Mesenteric fat pad (tissue), 1 donor: ENCODE measurements around the gene RC3H2. TPM values are rescaled to one million over a fixed set of nuclear protein-coding genes. Genes with fewer than 3 reads are reported as not detected.

Source experiments
- DNase-seq: peaks from one replicate; pipeline ENCODE4 v3.0.0-alpha.2; 2020; ENCODE audit warnings: low spot score
- total RNA-seq: library from RNA; stranded (reverse); fragmentation: NEBNext Ultra II Directional; extraction: Animal tissue kit (Norgen Biotek cat#: 25700); gene quantifications from one replicate; pipeline ENCODE4 v1.2.1, GENCODE V29; 2021
- donor health status: DM: yes; HTN: yes; CAD: no.

The RC3H2 gene
- total RNA-seq, 1 donor from 2014 or later = 40.0 TPM

GRCh38 chr9:122807271-122807900 lies 97.8 kb downstream of the RC3H2 start:
- DNase-seq = no peak

GRCh38 chr9:122806661-122807060 lies 98.5 kb downstream of the RC3H2 start:
- DNase-seq = no peak

- peak; percentile 71 for DNase-seq
Measured at GRCh38 chr9:122800066-122801060, 104.8 kb downstream of the RC3H2 start, which contains the start of gene OR1K1. OR1K1 (plus strand) TSS chr9:122800123; CDS start chr9:122800123, 0 bp downstream.

GRCh38 chr9:122797316-122798063 lies 107.7 kb downstream of the RC3H2 start:
- DNase-seq = no peak

Other genes with a start within 250 kb of the RC3H2 start
- not detected for gene OR1B1, start 247.7 kb downstream of the RC3H2 start, total RNA-seq
- gene OR1L1, start 243.6 kb downstream of the RC3H2 start, total RNA-seq = not detected
- not detected for gene OR1L3, start 230.2 kb downstream of the RC3H2 start, total RNA-seq
- not detected for gene OR1L4, start 181.4 kb downstream of the RC3H2 start, total RNA-seq
- gene OR1L6, start 163.1 kb downstream of the RC3H2 start, total RNA-seq = not detected
- gene OR5C1, start 116.4 kb downstream of the RC3H2 start, total RNA-seq = not detected
- not detected for gene OR1K1, start 105.2 kb downstream of the RC3H2 start, total RNA-seq
- 15.5 TPM for gene PDCL, start 76.8 kb downstream of the RC3H2 start, total RNA-seq
- gene ZBTB6, start 8.0 kb upstream of the RC3H2 start, total RNA-seq = 4.8 TPM
- 2.9 TPM for gene ZBTB26, start 26.2 kb upstream of the RC3H2 start, total RNA-seq
- gene RABGAP1, start 35.7 kb upstream of the RC3H2 start, total RNA-seq = 39.4 TPM
- gene GPR21, start 128.3 kb upstream of the RC3H2 start, total RNA-seq = 2.0 TPM